GM23248 (cell line): ENCODE measurements around the gene PAQR8. TPM values are rescaled to one million over a fixed set of nuclear protein-coding genes. Genes with fewer than 3 reads are reported as not detected.

ENCODE experiments used
- DNase-seq: peaks from one replicate; pipeline ENCODE4 v3.0.0-alpha.2; 2015
- H2AFZ ChIP-seq: fragments of 200-600 bp; sonication (generic); 2 replicates; pipeline ENCODE4 v1.6.1; 2016; ENCODE audit warnings: antibody characterized with exemption
- H3F3A ChIP-seq: fragments of 200-600 bp; sonication (generic); 2 replicates; pipeline ENCODE4 v1.6.1; 2016; ENCODE audit warnings: mild to moderate bottlenecking, antibody characterized with exemption, mixed run types; ENCODE audit not compliant: insufficient read depth
- H3K27ac ChIP-seq: fragments of 200-600 bp; sonication (generic); 2 replicates; pipeline ENCODE4 v1.5.1; 2016; ENCODE audit warnings: mild to moderate bottlenecking
- H3K27me3 ChIP-seq: fragments of 200-600 bp; sonication (generic); replicated peaks from 2 replicates; pipeline ENCODE4 v1.6.1; 2016; ENCODE audit warnings: mild to moderate bottlenecking; ENCODE audit not compliant: insufficient read depth
- H3K36me3 ChIP-seq: fragments of 200-600 bp; sonication (generic); 2 replicates; pipeline ENCODE4 v1.6.1; 2016; ENCODE audit warnings: low read depth, mild to moderate bottlenecking
- H3K4me1 ChIP-seq: fragments of 200-600 bp; sonication (generic); 2 replicates; pipeline ENCODE4 v1.6.1; 2016; ENCODE audit warnings: mild to moderate bottlenecking; ENCODE audit not compliant: insufficient read depth
- H3K4me2 ChIP-seq: fragments of 200-600 bp; sonication (generic); one replicate; pipeline ENCODE4 v1.6.1; 2016; ENCODE audit warnings: mild to moderate bottlenecking; ENCODE audit not compliant: unreplicated experiment
- H3K4me3 ChIP-seq: fragments of 200-600 bp; sonication (generic); 2 replicates; pipeline ENCODE4 v1.5.1; 2016; ENCODE audit warnings: mild to moderate bottlenecking
- H3K79me2 ChIP-seq: fragments of 200-600 bp; sonication (generic); 2 replicates; pipeline ENCODE4 v1.6.1; 2016; ENCODE audit warnings: mild to moderate bottlenecking; ENCODE audit not compliant: insufficient read depth
- H3K9ac ChIP-seq: fragments of 200-600 bp; sonication (generic); 2 replicates; pipeline ENCODE4 v1.6.1; 2016; ENCODE audit warnings: mild to moderate bottlenecking
- H3K9me2 ChIP-seq: fragments of 200-600 bp; sonication (generic); 2 replicates; pipeline ENCODE4 v1.6.1; 2016; ENCODE audit warnings: mixed run types, mild to moderate bottlenecking, moderate library complexity; ENCODE audit not compliant: insufficient read depth
- H3K9me3 ChIP-seq: fragments of 200-600 bp; sonication (generic); one replicate; pipeline ENCODE4 v1.6.1; 2017; ENCODE audit warnings: low read depth
- H4K20me1 ChIP-seq: fragments of 200-600 bp; sonication (generic); 2 replicates; pipeline ENCODE4 v1.6.0; 2016; ENCODE audit not compliant: insufficient read depth
- EZH2 ChIP-seq: fragments of 200-600 bp; sonication (generic); IDR thresholded peaks from 2 replicates; pipeline ENCODE4 v1.6.1; 2018; ENCODE audit warnings: antibody characterized with exemption, mild to moderate bottlenecking; ENCODE audit not compliant: insufficient read depth, poor library complexity, severe bottlenecking
- EZH2phosphoT487 ChIP-seq: fragments of 200-600 bp; sonication (generic); IDR thresholded peaks from 2 replicates; pipeline ENCODE4 v1.6.1; 2018; ENCODE audit warnings: antibody characterized with exemption, moderate library complexity, mild to moderate bottlenecking, low read depth; ENCODE audit not compliant: insufficient read depth
- WGBS, 2 experiments: methylation state at CpG; one replicate each; pipeline ENCODE4 v1.1.6; 2015 to 2017; ENCODE audit warnings: low lambda C conversion rate in 2 of 2, low coverage in 1 of 2; ENCODE audit errors: missing lambda C conversion rate in 2 of 2; 5-methylcytosine and 5-hydroxymethylcytosine counted together
- in situ Hi-C: fragments of 300-500 bp; cut with MboI; formaldehyde crosslinking; loops from 2 replicates; pipeline ENCODE4 v1.15.0; 2020
- polyA plus RNA-seq: library from polyadenylated mRNA; unstranded; fragments of >200 nt; fragmentation: Nextera tagmentation; extraction: Ambion mirVana; gene quantifications from 2 replicates; pipeline ENCODE4 v1.2.1, GENCODE V29; 2016
- total RNA-seq: library from RNA; depleted of rRNA; stranded (reverse); fragments of >200 nt; shearing (Covaris generic); gene quantifications from 2 replicates; pipeline ENCODE4 v1.2.3, GENCODE V29; 2014

Gene PAQR8
- total and polyA plus RNA-seq, 2 experiments from 2014 or later, result 2.5 to 3.4 TPM

- TF ChIP-seq EZH2phosphoT487 (no peak), EZH2 (no peak)
- no peaks in the 10 kb centered on the region for H3K9me2 ChIP-seq
- H3K9me3 ChIP-seq, result no peaks in the 10 kb centered on the region
- no peak overlapping the region for H3K4me3 ChIP-seq
- in situ Hi-C loops, result no loop called here
- no peaks in the 10 kb centered on the region for H3F3A ChIP-seq
- no peak overlapping the region for H3K9ac ChIP-seq
- no peak for DNase-seq
- H3K27ac ChIP-seq, result no peak overlapping the region
- no peaks in the 10 kb centered on the region for H4K20me1 ChIP-seq
- H3K4me1 ChIP-seq, result no peaks in the 10 kb centered on the region
- H3K4me2 ChIP-seq, result no peak overlapping the region
- H3K36me3 ChIP-seq, result no peaks in the 10 kb centered on the region
- 54 to 65% methylated on average over 2 of the region's 2 CpGs for WGBS, 2 experiments
- H3K79me2 ChIP-seq, result no peaks in the 10 kb centered on the region
- no peak overlapping the region for H2AFZ ChIP-seq
- 0 out of 2 replicates have a peak, but pooled peaks cover 4% of the 10 kb centered on the region for H3K27me3 ChIP-seq
Measured at GRCh38 chr6:52328303-52328662, 33.7 kb upstream of the PAQR8 start.

GRCh38 chr6:52328729-52329128 is 33.2 kb upstream of the PAQR8 start:
- H3K27ac ChIP-seq, result no peak overlapping the region
- in situ Hi-C loops, result no loop called here
- no peaks in the 10 kb centered on the region for H3K9me2 ChIP-seq
- DNase-seq, result no peak
- no peaks in the 10 kb centered on the region for H3F3A ChIP-seq
- no peak overlapping the region for H3K9ac ChIP-seq
- no peaks in the 10 kb centered on the region for H4K20me1 ChIP-seq
- H2AFZ ChIP-seq, result no peak overlapping the region
- no peaks in the 10 kb centered on the region for H3K36me3 ChIP-seq
- H3K79me2 ChIP-seq, result no peaks in the 10 kb centered on the region
- H3K4me2 ChIP-seq, result no peak overlapping the region
- no peaks in the 10 kb centered on the region for H3K4me1 ChIP-seq
- TF ChIP-seq EZH2phosphoT487 (no peak), EZH2 (no peak)
- 67 to 76% methylated on average over 2 of the region's 2 CpGs for WGBS, 2 experiments
- 0 out of 2 replicates have a peak, but pooled peaks cover 4% of the 10 kb centered on the region for H3K27me3 ChIP-seq
- no peaks in the 10 kb centered on the region for H3K9me3 ChIP-seq
- H3K4me3 ChIP-seq, result no peak overlapping the region

DNA sequence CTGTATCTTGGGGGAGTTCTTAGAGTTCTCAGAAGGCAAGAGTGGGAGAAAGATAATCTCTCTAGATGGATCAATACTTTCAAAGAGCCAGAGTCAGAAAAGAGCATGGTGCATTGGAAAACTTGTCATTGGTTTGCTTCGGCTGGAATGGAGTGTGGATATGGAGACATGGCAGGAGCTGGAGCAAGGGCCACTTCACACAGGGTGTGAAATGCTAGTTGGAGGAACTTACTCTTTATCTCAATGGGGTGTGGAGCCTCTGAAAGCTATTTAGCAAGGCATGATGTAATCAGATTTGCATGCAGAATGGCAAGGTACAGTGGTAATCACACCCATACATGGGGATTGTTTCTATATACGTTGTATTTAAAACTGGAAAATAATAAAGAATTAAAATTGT is 31.5 kb upstream of the PAQR8 start:
- Histone ChIP-seq H2AFZ (no peak overlapping the region), H4K20me1 (no peaks in the 10 kb centered on the region), H3K9me2 (no peaks in the 10 kb centered on the region), H3K4me2 (no peak overlapping the region), H3K27ac (no peak overlapping the region), H3K9ac (no peak overlapping the region), H3K4me1 (no peaks in the 10 kb centered on the region), H3K4me3 (no peak overlapping the region), H3K9me3 (no peaks in the 10 kb centered on the region), H3K36me3 (no peaks in the 10 kb centered on the region), H3K79me2 (no peaks in the 10 kb centered on the region), H3F3A (no peaks in the 10 kb centered on the region), H3K27me3 (0 out of 2 replicates have a peak, but pooled peaks cover 4% of the 10 kb centered on the region)
- in situ Hi-C loops, result no loop called here
- TF ChIP-seq EZH2phosphoT487 (no peak), EZH2 (no peak)
- DNase-seq, result no peak
- 76 to 89% methylated on average over 2 of the region's 2 CpGs for WGBS, 2 experiments

DNA sequence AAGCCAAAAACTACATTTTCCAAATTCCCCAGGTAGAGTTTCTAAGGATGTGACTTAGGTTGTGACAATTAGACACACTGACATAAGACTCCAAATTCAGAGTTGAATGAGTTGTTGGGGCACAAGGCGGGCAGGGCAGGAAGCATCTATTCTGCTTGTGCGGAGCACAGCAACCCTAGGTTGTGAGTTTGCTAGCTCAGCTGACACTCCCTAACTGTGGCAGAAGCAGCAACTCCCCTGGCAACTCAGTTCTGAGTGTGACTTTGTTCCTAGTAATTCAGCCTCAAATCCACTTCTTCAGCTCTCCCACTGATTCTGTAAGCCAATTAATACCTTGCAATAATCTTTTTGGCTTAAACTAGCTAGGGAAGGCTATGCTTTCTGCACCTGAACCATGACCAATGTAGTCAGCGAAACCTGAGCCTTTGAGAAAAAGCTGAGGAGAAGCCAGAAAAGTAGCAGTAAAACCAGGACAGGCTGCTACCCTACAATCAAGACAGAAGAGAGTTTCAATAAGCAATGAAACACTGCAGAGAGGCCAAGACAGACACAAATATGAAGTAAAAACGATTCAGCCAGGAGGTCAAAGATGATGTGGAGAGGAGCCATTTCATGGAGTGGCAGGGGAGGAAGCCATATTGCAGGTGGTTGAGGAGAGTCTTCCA is 30.0 kb upstream of the PAQR8 start:
- 67 to 71% methylated on average over 4 of the region's 4 CpGs for WGBS, 2 experiments
- H3F3A ChIP-seq, result no peaks in the 10 kb centered on the region
- H3K9ac ChIP-seq, result no peak overlapping the region
- H3K4me1 ChIP-seq, result no peaks in the 10 kb centered on the region
- H2AFZ ChIP-seq, result no peak overlapping the region
- H4K20me1 ChIP-seq, result no peaks in the 10 kb centered on the region
- no peaks in the 10 kb centered on the region for H3K79me2 ChIP-seq
- no peak for TF ChIP-seq EZH2
- no peak for TF ChIP-seq EZH2phosphoT487
- no peaks in the 10 kb centered on the region for H3K9me2 ChIP-seq
- no peak for DNase-seq
- no peaks in the 10 kb centered on the region for H3K36me3 ChIP-seq
- H3K4me3 ChIP-seq, result no peak overlapping the region
- H3K27me3 ChIP-seq, result no peaks in the 10 kb centered on the region
- no peak overlapping the region for H3K27ac ChIP-seq
- no peak overlapping the region for H3K4me2 ChIP-seq
- no peaks in the 10 kb centered on the region for H3K9me3 ChIP-seq
- in situ Hi-C loops, result no loop called here

DNA sequence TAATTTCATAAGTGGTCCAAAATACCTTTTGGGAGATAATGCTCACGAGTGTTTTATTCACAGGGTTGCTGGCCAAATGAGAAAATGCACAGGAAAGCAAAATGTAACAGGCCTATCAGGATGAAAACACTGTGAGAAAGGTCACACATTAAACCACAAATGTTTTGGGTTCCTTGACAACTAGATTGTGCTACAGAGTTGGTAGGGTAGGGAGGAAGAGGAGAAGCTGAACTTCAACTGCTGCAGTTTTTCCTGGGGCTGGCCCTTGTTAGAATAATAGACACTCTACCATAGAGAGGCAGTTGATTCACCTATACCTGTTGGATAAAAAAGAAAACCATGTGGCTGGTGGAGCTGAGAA is 28.1 kb upstream of the PAQR8 start:
- Histone ChIP-seq H2AFZ (no peak overlapping the region), H3K36me3 (no peaks in the 10 kb centered on the region), H3K4me1 (no peaks in the 10 kb centered on the region), H3F3A (no peaks in the 10 kb centered on the region), H3K4me3 (no peak overlapping the region), H3K27me3 (no peaks in the 10 kb centered on the region), H3K27ac (no peak overlapping the region), H3K9ac (no peak overlapping the region), H3K9me3 (no peaks in the 10 kb centered on the region), H3K9me2 (no peaks in the 10 kb centered on the region), H3K4me2 (no peak overlapping the region), H3K79me2 (no peaks in the 10 kb centered on the region), H4K20me1 (no peaks in the 10 kb centered on the region)
- in situ Hi-C loops, result no loop called here
- DNase-seq, result no peak
- WGBS, 2 experiments, result 55 to 79% methylated on average over 1 of the region's 1 CpG
- TF ChIP-seq EZH2phosphoT487 (no peak), EZH2 (no peak)
